ENCODE measurements around the gene TPCN1.

The TPCN1 gene

GRCh38 chr12:113260127-113260526, 38.9 kb downstream of the TPCN1 start:
- H3K9ac ChIP-seq (ENCODE audit: low read depth, low read length) = no peak overlapping the region
- H3K4me3 ChIP-seq (ENCODE audit: low read length) = no peak overlapping the region
- peaks cover 19% of the 10 kb centered on the region for H3K4me1 ChIP-seq (ENCODE audit: control insufficient read depth, insufficient read depth, low read length)
- H3K4me2 ChIP-seq (ENCODE audit: low read length) = no peak overlapping the region
- H3K9me3 ChIP-seq (replicated peaks; ENCODE audit: low read length) = no peaks in the 10 kb centered on the region
- no peaks in the 10 kb centered on the region for H3K36me3 ChIP-seq (ENCODE audit: insufficient read depth, low read length)
- H3K27me3 ChIP-seq (ENCODE audit: control insufficient read depth, insufficient read depth, low read length) = no peaks in the 10 kb centered on the region

- no peaks in the 10 kb centered on the region for H3K36me3 ChIP-seq (ENCODE audit: insufficient read depth, low read length)
- H3K27me3 ChIP-seq (ENCODE audit: control insufficient read depth, insufficient read depth, low read length) = no peaks in the 10 kb centered on the region
- no peak overlapping the region for H3K4me3 ChIP-seq (ENCODE audit: low read length)
- H3K9me3 ChIP-seq (replicated peaks; ENCODE audit: low read length) = no peaks in the 10 kb centered on the region
- H3K4me1 ChIP-seq (ENCODE audit: control insufficient read depth, insufficient read depth, low read length) = peaks cover 19% of the 10 kb centered on the region
- no peak overlapping the region for H3K4me2 ChIP-seq (ENCODE audit: low read length)
- H3K9ac ChIP-seq (ENCODE audit: low read depth, low read length) = no peak overlapping the region
Measured at GRCh38 chr12:113260636-113261300, 39.5 kb downstream of the TPCN1 start.

- H3K4me2 ChIP-seq (ENCODE audit: low read length) = no peak overlapping the region
- no peaks in the 10 kb centered on the region for H3K9me3 ChIP-seq (replicated peaks; ENCODE audit: low read length)
- H3K9ac ChIP-seq (ENCODE audit: low read depth, low read length) = no peak overlapping the region
- H3K4me1 ChIP-seq (ENCODE audit: control insufficient read depth, insufficient read depth, low read length) = peaks cover 19% of the 10 kb centered on the region
- peaks cover 4% of the 10 kb centered on the region for H3K36me3 ChIP-seq (ENCODE audit: insufficient read depth, low read length)
- no peak overlapping the region for H3K4me3 ChIP-seq (ENCODE audit: low read length)
- H3K27me3 ChIP-seq (ENCODE audit: control insufficient read depth, insufficient read depth, low read length) = no peaks in the 10 kb centered on the region
Measured at GRCh38 chr12:113261847-113262470, 40.7 kb downstream of the TPCN1 start.

GRCh38 chr12:113262710-113263109, 41.4 kb downstream of the TPCN1 start:
- Histone ChIP-seq H3K27me3 (ENCODE audit: control insufficient read depth, insufficient read depth, low read length) (no peaks in the 10 kb centered on the region), H3K36me3 (ENCODE audit: insufficient read depth, low read length) (peaks cover 4% of the 10 kb centered on the region), H3K9me3 (replicated peaks; ENCODE audit: low read length) (no peaks in the 10 kb centered on the region), H3K4me2 (ENCODE audit: low read length) (no peak overlapping the region), H3K4me1 (ENCODE audit: control insufficient read depth, insufficient read depth, low read length) (peaks cover 19% of the 10 kb centered on the region), H3K4me3 (ENCODE audit: low read length) (no peak overlapping the region), H3K9ac (ENCODE audit: low read depth, low read length) (no peak overlapping the region)

- no peak overlapping the region for H3K9ac ChIP-seq (ENCODE audit: low read depth, low read length)
- H3K36me3 ChIP-seq (ENCODE audit: insufficient read depth, low read length) = peaks cover 4% of the 10 kb centered on the region
- H3K4me1 ChIP-seq (ENCODE audit: control insufficient read depth, insufficient read depth, low read length) = peaks cover 19% of the 10 kb centered on the region
Measured at GRCh38 chr12:113263431-113263963, 42.2 kb downstream of the TPCN1 start.

GRCh38 chr12:113266106-113266895, 45.0 kb downstream of the TPCN1 start:
- no peaks in the 10 kb centered on the region for H3K9me3 ChIP-seq (replicated peaks; ENCODE audit: low read length)
- peaks cover 10% of the 10 kb centered on the region for H3K36me3 ChIP-seq (ENCODE audit: insufficient read depth, low read length)

More at GRCh38 chr12:113263431-113263963, 42.2 kb downstream of the TPCN1 start:
- no peaks in the 10 kb centered on the region for H3K9me3 ChIP-seq (replicated peaks; ENCODE audit: low read length)
- no peak overlapping the region for H3K4me2 ChIP-seq (ENCODE audit: low read length)
- no peaks in the 10 kb centered on the region for H3K27me3 ChIP-seq (ENCODE audit: control insufficient read depth, insufficient read depth, low read length)
- H3K4me3 ChIP-seq (ENCODE audit: low read length) = no peak overlapping the region

GRCh38 chr12:113267621-113268020, 46.4 kb downstream of the TPCN1 start:
- Histone ChIP-seq H3K4me3 (ENCODE audit: low read length) (no peak overlapping the region), H3K9me3 (replicated peaks; ENCODE audit: low read length) (no peaks in the 10 kb centered on the region), H3K36me3 (ENCODE audit: insufficient read depth, low read length) (peaks cover 10% of the 10 kb centered on the region), H3K27me3 (ENCODE audit: control insufficient read depth, insufficient read depth, low read length) (no peaks in the 10 kb centered on the region), H3K9ac (ENCODE audit: low read depth, low read length) (no peak overlapping the region), H3K4me1 (ENCODE audit: control insufficient read depth, insufficient read depth, low read length) (peaks cover 19% of the 10 kb centered on the region), H3K4me2 (ENCODE audit: low read length) (no peak overlapping the region)

More at GRCh38 chr12:113266106-113266895, 45.0 kb downstream of the TPCN1 start:
- Histone ChIP-seq H3K27me3 (ENCODE audit: control insufficient read depth, insufficient read depth, low read length) (no peaks in the 10 kb centered on the region), H3K9ac (ENCODE audit: low read depth, low read length) (no peak overlapping the region), H3K4me1 (ENCODE audit: control insufficient read depth, insufficient read depth, low read length) (peaks cover 16% of the 10 kb centered on the region), H3K4me2 (ENCODE audit: low read length) (no peak overlapping the region), H3K4me3 (ENCODE audit: low read length) (no peak overlapping the region)

- no peak overlapping the region for H3K4me3 ChIP-seq (ENCODE audit: low read length)
- H3K9ac ChIP-seq (ENCODE audit: low read depth, low read length) = no peak overlapping the region
- peaks cover 23% of the 10 kb centered on the region for H3K4me1 ChIP-seq (ENCODE audit: control insufficient read depth, insufficient read depth, low read length)
- H3K36me3 ChIP-seq (ENCODE audit: insufficient read depth, low read length) = peaks cover 10% of the 10 kb centered on the region
- H3K27me3 ChIP-seq (ENCODE audit: control insufficient read depth, insufficient read depth, low read length) = no peaks in the 10 kb centered on the region
- no peak overlapping the region for H3K4me2 ChIP-seq (ENCODE audit: low read length)
- H3K9me3 ChIP-seq (replicated peaks; ENCODE audit: low read length) = no peaks in the 10 kb centered on the region
Measured at GRCh38 chr12:113268136-113268535, 46.9 kb downstream of the TPCN1 start.

- Histone ChIP-seq H3K4me3 (ENCODE audit: low read length) (no peak overlapping the region), H3K9ac (ENCODE audit: low read depth, low read length) (no peak overlapping the region), H3K9me3 (replicated peaks; ENCODE audit: low read length) (no peaks in the 10 kb centered on the region), H3K4me1 (ENCODE audit: control insufficient read depth, insufficient read depth, low read length) (peaks cover 26% of the 10 kb centered on the region), H3K4me2 (ENCODE audit: low read length) (no peak overlapping the region), H3K36me3 (ENCODE audit: insufficient read depth, low read length) (peaks cover 13% of the 10 kb centered on the region), H3K27me3 (ENCODE audit: control insufficient read depth, insufficient read depth, low read length) (no peaks in the 10 kb centered on the region)
Measured at GRCh38 chr12:113268621-113269020, 47.4 kb downstream of the TPCN1 start.

GRCh38 chr12:113269257-113269943, 48.1 kb downstream of the TPCN1 start:
- peaks cover 26% of the 10 kb centered on the region for H3K4me1 ChIP-seq (ENCODE audit: control insufficient read depth, insufficient read depth, low read length)
- peaks cover 17% of the 10 kb centered on the region for H3K36me3 ChIP-seq (ENCODE audit: insufficient read depth, low read length)
- H3K4me2 ChIP-seq (ENCODE audit: low read length) = no peak overlapping the region
- no peaks in the 10 kb centered on the region for H3K27me3 ChIP-seq (ENCODE audit: control insufficient read depth, insufficient read depth, low read length)
- H3K4me3 ChIP-seq (ENCODE audit: low read length) = no peak overlapping the region
- no peak overlapping the region for H3K9ac ChIP-seq (ENCODE audit: low read depth, low read length)
- H3K9me3 ChIP-seq (replicated peaks; ENCODE audit: low read length) = no peaks in the 10 kb centered on the region

- Histone ChIP-seq H3K27me3 (ENCODE audit: control insufficient read depth, insufficient read depth, low read length) (no peaks in the 10 kb centered on the region), H3K9ac (ENCODE audit: low read depth, low read length) (no peak overlapping the region), H3K9me3 (replicated peaks; ENCODE audit: low read length) (no peaks in the 10 kb centered on the region), H3K4me2 (ENCODE audit: low read length) (no peak overlapping the region), H3K4me1 (ENCODE audit: control insufficient read depth, insufficient read depth, low read length) (peaks cover 26% of the 10 kb centered on the region), H3K36me3 (ENCODE audit: insufficient read depth, low read length) (peaks cover 17% of the 10 kb centered on the region), H3K4me3 (ENCODE audit: low read length) (no peak overlapping the region)
Measured at GRCh38 chr12:113270709-113271009, 49.4 kb downstream of the TPCN1 start.

Measured in skeletal muscle satellite cell (primary cell).